GM10266 (cell line): ENCODE results near the gene ABCA10.

Source experiments
- DNase-seq: peaks from one replicate; pipeline ENCODE4 v3.0.0; 2012; ENCODE audit errors: extremely low spot score
- CTCF ChIP-seq: IDR thresholded peaks from 2 replicates; pipeline ENCODE4 v1.5.1; 2012; ENCODE audit warnings: mild to moderate bottlenecking, low read depth; ENCODE audit not compliant: control insufficient read depth, insufficient read depth; ENCODE audit errors: missing control alignments

The ABCA10 gene

GRCh38 chr17:69265873-69266272 is 37.2 kb upstream of the ABCA10 start:
- TF ChIP-seq CTCF: no peak
- no peak for DNase-seq

- no peak for DNase-seq
- TF ChIP-seq CTCF: no peak
These were observed 25.6 kb upstream of the ABCA10 start for GRCh38 chr17:69254187-69254586.

- TF ChIP-seq CTCF: no peak
- DNase-seq: no peak
These were observed 22.0 kb upstream of the ABCA10 start for GRCh38 chr17:69250641-69251040.

- TF ChIP-seq CTCF: peak; percentile 49
- DNase-seq: peak; percentile 19
These were observed 18.2 kb upstream of the ABCA10 start for GRCh38 chr17:69246726-69247375.

GRCh38 chr17:69246202-69246601 is 17.6 kb upstream of the ABCA10 start:
- TF ChIP-seq CTCF: no peak
- no peak for DNase-seq

GRCh38 chr17:69245617-69246016 is 17.0 kb upstream of the ABCA10 start:
- no peak for TF ChIP-seq CTCF
- peak; percentile 6 for DNase-seq

GRCh38 chr17:69239611-69240600 is 11.3 kb upstream of the ABCA10 start:
- no peak for TF ChIP-seq CTCF
- no peak for DNase-seq
